ENCODE data around the gene METTL6. TPM values are rescaled to one million over a fixed set of nuclear protein-coding genes. Genes with fewer than 3 reads are reported as not detected.
A peak's percentile ranks its signal among the peaks of the same experiment; 100 is the strongest.
"Not testable (repeated sequence)": the region's sequence is repeated elsewhere in the genome, so short reads cannot be mapped to it uniquely, and the experiment has no call there.

Gene METTL6
- total and polyA plus RNA-seq, 12 donors, result 6.2 to 34.2 (median 13.1) TPM

DNA sequence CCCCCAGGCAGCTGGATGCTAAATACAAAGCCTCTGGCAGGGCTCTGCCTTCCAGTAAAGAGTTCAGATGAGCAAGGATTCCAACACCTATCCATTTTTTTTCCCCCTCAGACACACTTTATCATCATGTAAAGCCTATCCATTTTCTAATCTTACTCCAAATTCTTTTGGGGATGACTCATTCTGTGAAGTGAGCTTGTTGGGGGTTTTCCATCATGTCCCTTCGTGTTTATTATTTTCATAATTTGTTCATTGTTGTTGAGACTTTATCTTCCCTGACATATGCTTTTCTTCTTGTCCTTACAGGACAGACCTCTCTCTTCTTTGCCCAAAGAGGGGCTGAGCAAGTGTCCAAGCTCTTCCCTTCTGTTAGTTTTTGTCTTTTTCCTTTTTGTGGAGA, 60.3 kb downstream of the METTL6 start:
- intact Hi-C loops (cut with DNase I), result no loop called here
- DNase-seq, result no peak
- WGBS, 4 donors, result 14 to 30% (median 26%) methylated on average over 1 of the region's 1 CpG
- Histone ChIP-seq H3K27me3 (no peaks in the 10 kb centered on the region), H3K4me3 (no peak overlapping the region), H3K9me3 (replicated peaks in 1 of 3) (no peaks in the 10 kb centered on the region), H3K4me1 (replicated peaks in 1 of 2) (peaks cover 0 to 6% of the 10 kb centered on the region in 2 donors), H3K27ac (no peak overlapping the region), H3K36me3 (replicated peaks in 1 of 2) (no peaks in the 10 kb centered on the region)
- TF ChIP-seq CTCF (IDR thresholded peaks at IDR 0.05) (no peak), POLR2A (IDR thresholded peaks at IDR 0.05) (no peak)

- H3K27ac ChIP-seq; H3K36me3 ChIP-seq (replicated peaks in 1 of 2); H3K27me3 ChIP-seq; H3K9me3 ChIP-seq (replicated peaks in 1 of 3); H3K4me3 ChIP-seq; intact Hi-C loops (cut with DNase I); DNase-seq: not testable (repeated sequence)
- 44 to 60% (median 51%) methylated on average over 6 of the region's 6 CpGs for WGBS, 4 donors
- H3K4me1 ChIP-seq (replicated peaks in 1 of 2), result peaks cover 4 to 27% of the 10 kb centered on the region in 2 donors
Measured at GRCh38 chr3:15364078-15364477, 63.3 kb downstream of the METTL6 start.

GRCh38 chr3:15361494-15362214, 65.7 kb downstream of the METTL6 start:
- intact Hi-C loops (cut with DNase I), result no loop called here
- Histone ChIP-seq H3K27me3 (no peaks in the 10 kb centered on the region), H3K27ac (peak overlapping the region in 2 of 5 donors; percentile 44 to 51), H3K36me3 (replicated peaks in 1 of 2) (no peaks in the 10 kb centered on the region), H3K4me3 (no peak overlapping the region), H3K4me1 (replicated peaks in 1 of 2) (peaks cover 4 to 22% of the 10 kb centered on the region in 2 donors), H3K9me3 (replicated peaks in 1 of 3) (no peaks in the 10 kb centered on the region)
- WGBS, 4 donors, result 59 to 64% (median 61%) methylated on average over 8 to 11 of the region's 11 CpGs
- DNase-seq, result no peak
- TF ChIP-seq POLR2A (IDR thresholded peaks at IDR 0.05), result no peak
- TF ChIP-seq CTCF (IDR thresholded peaks at IDR 0.05), result no peak

DNA sequence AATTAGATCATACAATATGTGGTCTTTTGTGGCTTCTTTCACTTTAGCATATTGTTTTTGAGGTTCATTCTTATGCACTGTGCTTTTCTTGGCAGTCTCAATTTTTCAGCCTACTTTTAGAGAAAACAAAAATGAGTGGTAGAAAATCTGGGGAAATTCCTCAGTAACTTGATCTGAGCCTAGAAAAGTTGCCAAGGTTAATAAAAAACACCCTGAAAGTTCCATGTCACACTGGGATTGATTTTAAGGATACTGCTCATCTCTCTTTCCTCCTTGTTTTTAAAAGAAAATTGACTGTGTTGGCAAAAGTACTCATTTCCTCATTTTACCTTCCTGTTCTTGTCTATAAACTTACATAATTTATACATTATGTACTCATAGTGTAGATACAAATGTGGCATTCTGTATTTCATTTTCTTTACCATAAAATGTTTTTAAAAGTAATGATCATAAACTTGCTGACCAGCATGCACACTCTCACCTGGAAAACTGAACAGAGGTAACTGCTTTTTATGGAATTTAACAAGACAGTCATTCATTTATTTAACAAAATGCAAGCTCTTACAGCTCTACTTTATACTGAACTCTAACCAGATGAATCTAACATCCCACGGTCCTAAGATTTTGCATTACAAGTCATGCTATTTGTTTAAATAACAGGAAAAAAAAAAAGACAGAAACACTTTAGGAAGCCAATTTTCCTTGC, 66.4 kb downstream of the METTL6 start:
- no peak for DNase-seq
- Histone ChIP-seq H3K4me1 (replicated peaks in 1 of 2) (peaks cover 4 to 21% of the 10 kb centered on the region in 2 donors), H3K36me3 (replicated peaks in 1 of 2) (no peaks in the 10 kb centered on the region), H3K27me3 (no peaks in the 10 kb centered on the region), H3K9me3 (replicated peaks in 1 of 3) (no peaks in the 10 kb centered on the region), H3K4me3 (no peak overlapping the region), H3K27ac (peak overlapping the region in 1 of 5 donors; percentile 51)
- no peak for TF ChIP-seq POLR2A (IDR thresholded peaks at IDR 0.05)
- no peak for TF ChIP-seq CTCF (IDR thresholded peaks at IDR 0.05)
- intact Hi-C loops (cut with DNase I), result no loop called here
- WGBS, 4 donors, result 55 to 61% (median 58%) methylated on average over 1 of the region's 1 CpG

Small RNA genes lying within 50 kb of the gene (small RNA-seq; reads per million reads assigned to genes)
- gene HMGN2P7, result 0 reads per million in 2 donors
- gene RNU6-1024P, result 0 reads per million in 2 donors

Other genes starting within 250 kb of the METTL6 start
- gene CAPN7, start 221.3 kb downstream of the METTL6 start, total RNA-seq, result 10 to 100 TPM; 31.1 to 54.9 (median 42.4) TPM
- 10 to 100 TPM; 14.4 to 32.4 (median 18.2) TPM for gene CAPN7, start 221.3 kb downstream of the METTL6 start, polyA plus RNA-seq
- 100 to 1,000 TPM; 134 to 830 (median 184) TPM for gene SH3BP5, start 95.0 kb downstream of the METTL6 start, total RNA-seq
- gene SH3BP5, start 95.0 kb downstream of the METTL6 start, polyA plus RNA-seq, result 1,000 to 10,000 TPM in 1 of 3 donors, 100 to 1,000 TPM in 2; 119 to 1,158 (median 135) TPM
- 10 to 100 TPM; 11.8 to 30.6 (median 20.6) TPM for gene EAF1, start 54 bp upstream of the METTL6 start, total RNA-seq
- 10 to 100 TPM in 1 of 3 donors, 1 to 10 TPM in 2; 2.6 to 22.5 (median 4.6) TPM for gene EAF1, start 54 bp upstream of the METTL6 start, polyA plus RNA-seq
- 1 to 10 TPM in 7 of 9 donors, under 1 TPM in 1, not detected in 1; 0.60 to 3.2 (median 2.0) TPM for gene COLQ, start 94.2 kb upstream of the METTL6 start, total RNA-seq
- 1 to 10 TPM; 1.1 to 7.7 (median 7.3) TPM for gene COLQ, start 94.2 kb upstream of the METTL6 start, polyA plus RNA-seq
- gene HACL1, start 174.0 kb upstream of the METTL6 start, total RNA-seq, result 10 to 100 TPM; 12.3 to 41.7 (median 23.6) TPM
- 10 to 100 TPM; 12.8 to 25.0 (median 15.5) TPM for gene HACL1, start 174.0 kb upstream of the METTL6 start, polyA plus RNA-seq
- gene BTD, start 174.2 kb upstream of the METTL6 start, total RNA-seq, result 100 to 1,000 TPM in 2 of 9 donors, 10 to 100 TPM in 7; 28.0 to 148 (median 64.6) TPM
- 10 to 100 TPM in 2 of 3 donors, 1 to 10 TPM in 1; 9.9 to 27.0 (median 26.1) TPM for gene BTD, start 174.2 kb upstream of the METTL6 start, polyA plus RNA-seq

Data from adrenal gland (tissue), 12 donors.